H9 (cell line): ENCODE data around the gene ATP6V0A1. TPM values are rescaled to one million over a fixed set of nuclear protein-coding genes. Genes with fewer than 3 reads are reported as not detected.

Experiments
- DNase-seq: peaks from one replicate; pipeline ENCODE4 v3.0.0-alpha.2; 2017
- H2AFZ ChIP-seq: one replicate; pipeline ENCODE4 v1.6.1; 2013; ENCODE audit warnings: mild to moderate bottlenecking, low read length, control low read depth, moderate library complexity
- H2AK5ac ChIP-seq: 2 replicates; pipeline ENCODE4 v1.6.1; 2013; ENCODE audit warnings: low read length, control low read depth, mixed read lengths; ENCODE audit not compliant: insufficient read length
- H2BK120ac ChIP-seq: one replicate; pipeline ENCODE4 v1.6.1; 2013; ENCODE audit warnings: low read depth, mild to moderate bottlenecking, low read length, control low read depth, inconsistent platforms; ENCODE audit not compliant: poor library complexity, severe bottlenecking
- H2BK12ac ChIP-seq: 2 replicates; pipeline ENCODE4 v1.6.1; 2013; ENCODE audit warnings: low read length, control low read depth, mixed read lengths, low read depth; ENCODE audit not compliant: insufficient read length
- H2BK15ac ChIP-seq: 2 replicates; pipeline ENCODE4 v1.6.1; 2013; ENCODE audit warnings: low read depth, low read length, control low read depth
- H2BK20ac ChIP-seq: one replicate; pipeline ENCODE4 v1.6.1; 2013; ENCODE audit warnings: low read depth, mild to moderate bottlenecking, low read length, control low read depth, inconsistent platforms; ENCODE audit not compliant: poor library complexity, severe bottlenecking
- H2BK5ac ChIP-seq: 2 replicates; pipeline ENCODE4 v1.6.1; 2013; ENCODE audit warnings: low read length, control low read depth, mixed read lengths; ENCODE audit not compliant: insufficient read length
- H3K14ac ChIP-seq: 2 replicates; pipeline ENCODE4 v1.6.1; 2013; ENCODE audit warnings: low read length, control low read depth; ENCODE audit not compliant: insufficient read depth
- H3K18ac ChIP-seq: 2 replicates; pipeline ENCODE4 v1.6.1; 2013; ENCODE audit warnings: low read depth, mild to moderate bottlenecking, mixed read lengths, low read length, control low read depth; ENCODE audit not compliant: insufficient read length
- H3K23ac ChIP-seq: 2 replicates; pipeline ENCODE4 v1.6.1; 2013; ENCODE audit warnings: low read length, control low read depth, mixed read lengths, low read depth; ENCODE audit not compliant: insufficient read length
- H3K23me2 ChIP-seq: 2 replicates; pipeline ENCODE4 v1.6.1; 2013; ENCODE audit warnings: low read depth, mild to moderate bottlenecking, mixed read lengths, low read length, control low read depth; ENCODE audit not compliant: insufficient read length, poor library complexity, severe bottlenecking
- H3K27ac ChIP-seq: 2 replicates; pipeline ENCODE4 v1.5.1; 2013; ENCODE audit warnings: low read length, control low read depth, mixed read lengths, low read depth; ENCODE audit not compliant: insufficient read length
- H3K27me3 ChIP-seq: 2 replicates; pipeline ENCODE4 v1.6.1; 2013; ENCODE audit warnings: low read length, control low read depth, inconsistent platforms; ENCODE audit not compliant: insufficient read depth
- H3K4ac ChIP-seq: 2 replicates; pipeline ENCODE4 v1.6.1; 2013; ENCODE audit warnings: low read depth, mild to moderate bottlenecking, control low read depth, inconsistent platforms, low read length, moderate library complexity
- H3K4me1 ChIP-seq: 2 replicates; pipeline ENCODE4 v1.6.1; 2013; ENCODE audit warnings: low read length, control low read depth, inconsistent platforms; ENCODE audit not compliant: insufficient read depth
- H3K4me2 ChIP-seq: 2 replicates; pipeline ENCODE4 v1.6.1; 2013; ENCODE audit warnings: low read length, control low read depth, mixed read lengths; ENCODE audit not compliant: insufficient read length, insufficient read depth
- H3K56ac ChIP-seq: 2 replicates; pipeline ENCODE4 v1.6.1; 2013; ENCODE audit warnings: low read depth, mild to moderate bottlenecking, mixed read lengths, low read length, control low read depth; ENCODE audit not compliant: insufficient read length
- H3K79me1 ChIP-seq: 2 replicates; pipeline ENCODE4 v1.6.1; 2013; ENCODE audit warnings: low read depth, mild to moderate bottlenecking, moderate library complexity, low read length, control low read depth, inconsistent platforms; ENCODE audit not compliant: insufficient read depth, poor library complexity, severe bottlenecking
- H3K79me2 ChIP-seq: 2 replicates; pipeline ENCODE4 v1.6.1; 2013; ENCODE audit warnings: low read length, control low read depth, inconsistent platforms; ENCODE audit not compliant: insufficient read depth
- H3K9ac ChIP-seq: 2 replicates; pipeline ENCODE4 v1.6.1; 2013; ENCODE audit warnings: low read length, control low read depth, mixed read lengths; ENCODE audit not compliant: insufficient read length; ENCODE audit errors: extremely low read depth
- H3K9me3 ChIP-seq: one replicate; pipeline ENCODE4 v1.6.1; 2013; ENCODE audit warnings: low read depth, low read length, inconsistent platforms; ENCODE audit not compliant: control insufficient read depth
- H3T11ph ChIP-seq: one replicate; pipeline ENCODE4 v1.6.1; 2013; ENCODE audit warnings: mild to moderate bottlenecking, low read length, control low read depth, inconsistent platforms
- H4K20me1 ChIP-seq: one replicate; pipeline ENCODE4 v1.6.1; 2013; ENCODE audit not compliant: control insufficient read depth, insufficient read length, insufficient read depth
- H4K5ac ChIP-seq: 2 replicates; pipeline ENCODE4 v1.6.1; 2013; ENCODE audit warnings: low read depth, mild to moderate bottlenecking, mixed read lengths, low read length, control low read depth; ENCODE audit not compliant: insufficient read length
- H4K8ac ChIP-seq: replicated peaks from 2 replicates; pipeline ENCODE4 v1.6.1; 2013; ENCODE audit warnings: low read length, control low read depth, mixed read lengths, low read depth; ENCODE audit not compliant: insufficient read length
- H4K91ac ChIP-seq: 2 replicates; pipeline ENCODE4 v1.6.1; 2013; ENCODE audit warnings: low read depth, mild to moderate bottlenecking, moderate library complexity, mixed read lengths, low read length, control low read depth; ENCODE audit not compliant: insufficient read length
- H3K27ac Mint-ChIP-seq, 3 experiments: 2 replicates in 2 of 3; 3 replicates in 1 of 3; pipeline ENCODE4 v1.8.0; 2020 to 2021; ENCODE audit warnings: mixed read lengths in 3 of 3, mild to moderate bottlenecking in 1 of 3, moderate library complexity in 1 of 3
- H3K27me3 Mint-ChIP-seq: 2 replicates; pipeline ENCODE4 v1.8.0; 2021; ENCODE audit warnings: low read depth, mild to moderate bottlenecking, moderate library complexity, mixed read lengths
- H3K36me3 Mint-ChIP-seq, 3 experiments: 2 replicates in 2 of 3; 3 replicates in 1 of 3; pipeline ENCODE4 v1.8.0; 2020 to 2021; ENCODE audit warnings: low read depth in 3 of 3, mixed read lengths in 3 of 3; ENCODE audit not compliant: insufficient read depth in 1 of 3
- H3K4me1 Mint-ChIP-seq, 2 experiments: 2 replicates each; pipeline ENCODE4 v1.8.0; 2020; ENCODE audit warnings: mixed read lengths in 2 of 2
- H3K4me3 Mint-ChIP-seq, 2 experiments: 2 replicates in 1 of 2; 3 replicates in 1 of 2; pipeline ENCODE4 v1.8.0; 2020 to 2021; ENCODE audit warnings: mild to moderate bottlenecking in 2 of 2, mixed read lengths in 2 of 2, moderate library complexity in 1 of 2
- H3K9me3 Mint-ChIP-seq, 2 experiments: 2 replicates in 1 of 2; 3 replicates in 1 of 2; pipeline ENCODE4 v1.8.0; 2020; ENCODE audit warnings: mild to moderate bottlenecking in 2 of 2, mixed read lengths in 2 of 2, moderate library complexity in 1 of 2
- WGBS: extraction: QIAGEN DNeasy Blood & Tissue Kit; methylation state at CpG from one replicate; pipeline ENCODE4 v1.1.7; 2013; ENCODE audit warnings: missing lambda C conversion rate, low lambda C conversion rate, mixed read lengths; ENCODE audit not compliant: insufficient read length; ENCODE audit errors: extremely low coverage; 5-methylcytosine and 5-hydroxymethylcytosine counted together
- total RNA-seq: library from RNA; stranded (reverse); gene quantifications from 2 replicates; pipeline ENCODE4 v1.2.1, GENCODE V29; 2021
- TF ChIP-seq, protein P1 (sequence below): fragments of 200-600 bp; sonication (generic); conservative IDR thresholded peaks from 3 replicates; pipeline ENCODE4 v1.8.0; 2021; ENCODE audit warnings: antibody characterized with exemption, mild to moderate bottlenecking

The ATP6V0A1 gene
- total RNA-seq, 1 experiment from 2014 or later, result 54.1 TPM

GRCh38 chr17:42488032-42488431 is 29.4 kb downstream of the ATP6V0A1 start:
- Histone ChIP-seq H4K5ac (no peak overlapping the region), H2AFZ (no peak overlapping the region), H3K23ac (no peak overlapping the region), H3K4ac (no peak overlapping the region), H3T11ph (no peak overlapping the region), H3K27me3 (no peaks in the 10 kb centered on the region), H4K91ac (no peak overlapping the region), H2BK120ac (no peak overlapping the region), H2BK20ac (no peak overlapping the region), H3K4me1 (no peaks in the 10 kb centered on the region), H2BK15ac (no peak overlapping the region), H3K9me3 (no peaks in the 10 kb centered on the region), H3K79me2 (no peaks in the 10 kb centered on the region), H3K27ac (no peak overlapping the region), H2BK5ac (no peak overlapping the region), H3K23me2 (no peaks in the 10 kb centered on the region), H3K9ac (no peak overlapping the region), H3K14ac (no peak overlapping the region), H3K56ac (no peak overlapping the region), H4K8ac (no peak overlapping the region), H3K4me2 (no peak overlapping the region), H4K20me1 (no peaks in the 10 kb centered on the region), H2AK5ac (no peak overlapping the region), H3K79me1 (no peaks in the 10 kb centered on the region), H2BK12ac (no peak overlapping the region), H3K18ac (no peak overlapping the region)
- peaks cover 21 to 75% (median 50%) of the 10 kb centered on the region in 3 experiments; a peak in 6 of 7 replicates for H3K36me3 Mint-ChIP-seq
- H3K4me1 Mint-ChIP-seq, result no peaks in the 10 kb centered on the region
- H3K27ac Mint-ChIP-seq, result no peak overlapping the region
- no peaks in the 10 kb centered on the region for H3K27me3 Mint-ChIP-seq
- no peaks in the 10 kb centered on the region for H3K9me3 Mint-ChIP-seq
- H3K4me3 Mint-ChIP-seq, result no peak overlapping the region
- DNase-seq, result no peak
- TF ChIP-seq, protein P1, sequence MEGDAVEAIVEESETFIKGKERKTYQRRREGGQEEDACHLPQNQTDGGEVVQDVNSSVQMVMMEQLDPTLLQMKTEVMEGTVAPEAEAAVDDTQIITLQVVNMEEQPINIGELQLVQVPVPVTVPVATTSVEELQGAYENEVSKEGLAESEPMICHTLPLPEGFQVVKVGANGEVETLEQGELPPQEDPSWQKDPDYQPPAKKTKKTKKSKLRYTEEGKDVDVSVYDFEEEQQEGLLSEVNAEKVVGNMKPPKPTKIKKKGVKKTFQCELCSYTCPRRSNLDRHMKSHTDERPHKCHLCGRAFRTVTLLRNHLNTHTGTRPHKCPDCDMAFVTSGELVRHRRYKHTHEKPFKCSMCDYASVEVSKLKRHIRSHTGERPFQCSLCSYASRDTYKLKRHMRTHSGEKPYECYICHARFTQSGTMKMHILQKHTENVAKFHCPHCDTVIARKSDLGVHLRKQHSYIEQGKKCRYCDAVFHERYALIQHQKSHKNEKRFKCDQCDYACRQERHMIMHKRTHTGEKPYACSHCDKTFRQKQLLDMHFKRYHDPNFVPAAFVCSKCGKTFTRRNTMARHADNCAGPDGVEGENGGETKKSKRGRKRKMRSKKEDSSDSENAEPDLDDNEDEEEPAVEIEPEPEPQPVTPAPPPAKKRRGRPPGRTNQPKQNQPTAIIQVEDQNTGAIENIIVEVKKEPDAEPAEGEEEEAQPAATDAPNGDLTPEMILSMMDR, result no peak
- no CpG with 5 or more reads among the region's 1 CpG for WGBS
